ENCODE results near the gene BCS1L. TPM values are rescaled to one million over a fixed set of nuclear protein-coding genes. Genes with fewer than 3 reads are reported as not detected.

BCS1L gene
- total and polyA plus RNA-seq, 2 of the 8 experiments (the other 6 are each of a cell fraction or from before 2014, with no cell fraction given), result 23.7 to 37.1 TPM

DNA sequence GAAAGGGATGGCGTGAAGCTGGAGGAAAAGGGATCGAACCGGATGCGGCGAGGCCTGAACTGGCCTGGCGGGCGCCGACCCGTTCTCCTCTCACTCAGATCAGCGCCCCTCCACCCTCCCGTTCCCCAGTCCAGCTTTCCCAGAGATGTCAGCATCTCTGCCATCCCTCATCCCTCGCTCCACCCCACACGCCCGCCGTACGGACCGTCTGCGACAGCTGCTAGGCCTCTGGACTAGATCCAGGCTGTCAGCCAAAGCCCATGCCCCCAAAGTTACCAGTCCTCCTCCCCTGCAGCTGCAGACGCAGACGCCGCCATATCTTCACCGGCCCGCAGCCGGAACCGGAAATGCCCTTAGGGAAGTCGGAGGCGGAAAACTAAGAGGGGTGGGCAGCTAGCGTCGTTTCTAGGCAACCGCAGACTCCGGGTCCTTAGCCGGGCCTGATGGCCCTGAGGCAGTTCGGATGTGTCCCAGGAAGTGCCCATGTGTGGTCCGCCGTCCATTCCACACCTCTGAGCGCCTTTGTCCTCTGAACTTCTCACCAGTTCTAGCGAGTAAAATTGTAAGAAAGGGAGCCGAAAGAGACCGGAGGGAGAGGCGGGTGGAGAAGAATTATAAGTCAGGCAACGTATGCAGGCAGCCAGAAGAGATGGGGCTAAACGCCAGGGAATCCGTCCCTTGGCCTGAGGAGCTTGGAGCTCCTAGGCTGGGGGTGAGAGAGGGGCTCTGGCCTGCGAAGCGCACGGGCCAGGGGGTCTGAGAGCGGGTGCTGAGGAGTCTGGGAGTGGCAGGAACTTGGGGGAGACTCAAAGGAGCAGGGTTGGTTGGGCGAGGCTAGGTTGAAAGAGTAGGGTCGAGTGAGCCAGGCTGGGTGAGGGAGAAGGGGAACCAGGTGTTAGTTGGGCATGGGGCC is 12.4 kb downstream of the BCS1L start, which contains the start of the genes RNF25 and STK36 (continued):
- TF ChIP-seq, protein P1, sequence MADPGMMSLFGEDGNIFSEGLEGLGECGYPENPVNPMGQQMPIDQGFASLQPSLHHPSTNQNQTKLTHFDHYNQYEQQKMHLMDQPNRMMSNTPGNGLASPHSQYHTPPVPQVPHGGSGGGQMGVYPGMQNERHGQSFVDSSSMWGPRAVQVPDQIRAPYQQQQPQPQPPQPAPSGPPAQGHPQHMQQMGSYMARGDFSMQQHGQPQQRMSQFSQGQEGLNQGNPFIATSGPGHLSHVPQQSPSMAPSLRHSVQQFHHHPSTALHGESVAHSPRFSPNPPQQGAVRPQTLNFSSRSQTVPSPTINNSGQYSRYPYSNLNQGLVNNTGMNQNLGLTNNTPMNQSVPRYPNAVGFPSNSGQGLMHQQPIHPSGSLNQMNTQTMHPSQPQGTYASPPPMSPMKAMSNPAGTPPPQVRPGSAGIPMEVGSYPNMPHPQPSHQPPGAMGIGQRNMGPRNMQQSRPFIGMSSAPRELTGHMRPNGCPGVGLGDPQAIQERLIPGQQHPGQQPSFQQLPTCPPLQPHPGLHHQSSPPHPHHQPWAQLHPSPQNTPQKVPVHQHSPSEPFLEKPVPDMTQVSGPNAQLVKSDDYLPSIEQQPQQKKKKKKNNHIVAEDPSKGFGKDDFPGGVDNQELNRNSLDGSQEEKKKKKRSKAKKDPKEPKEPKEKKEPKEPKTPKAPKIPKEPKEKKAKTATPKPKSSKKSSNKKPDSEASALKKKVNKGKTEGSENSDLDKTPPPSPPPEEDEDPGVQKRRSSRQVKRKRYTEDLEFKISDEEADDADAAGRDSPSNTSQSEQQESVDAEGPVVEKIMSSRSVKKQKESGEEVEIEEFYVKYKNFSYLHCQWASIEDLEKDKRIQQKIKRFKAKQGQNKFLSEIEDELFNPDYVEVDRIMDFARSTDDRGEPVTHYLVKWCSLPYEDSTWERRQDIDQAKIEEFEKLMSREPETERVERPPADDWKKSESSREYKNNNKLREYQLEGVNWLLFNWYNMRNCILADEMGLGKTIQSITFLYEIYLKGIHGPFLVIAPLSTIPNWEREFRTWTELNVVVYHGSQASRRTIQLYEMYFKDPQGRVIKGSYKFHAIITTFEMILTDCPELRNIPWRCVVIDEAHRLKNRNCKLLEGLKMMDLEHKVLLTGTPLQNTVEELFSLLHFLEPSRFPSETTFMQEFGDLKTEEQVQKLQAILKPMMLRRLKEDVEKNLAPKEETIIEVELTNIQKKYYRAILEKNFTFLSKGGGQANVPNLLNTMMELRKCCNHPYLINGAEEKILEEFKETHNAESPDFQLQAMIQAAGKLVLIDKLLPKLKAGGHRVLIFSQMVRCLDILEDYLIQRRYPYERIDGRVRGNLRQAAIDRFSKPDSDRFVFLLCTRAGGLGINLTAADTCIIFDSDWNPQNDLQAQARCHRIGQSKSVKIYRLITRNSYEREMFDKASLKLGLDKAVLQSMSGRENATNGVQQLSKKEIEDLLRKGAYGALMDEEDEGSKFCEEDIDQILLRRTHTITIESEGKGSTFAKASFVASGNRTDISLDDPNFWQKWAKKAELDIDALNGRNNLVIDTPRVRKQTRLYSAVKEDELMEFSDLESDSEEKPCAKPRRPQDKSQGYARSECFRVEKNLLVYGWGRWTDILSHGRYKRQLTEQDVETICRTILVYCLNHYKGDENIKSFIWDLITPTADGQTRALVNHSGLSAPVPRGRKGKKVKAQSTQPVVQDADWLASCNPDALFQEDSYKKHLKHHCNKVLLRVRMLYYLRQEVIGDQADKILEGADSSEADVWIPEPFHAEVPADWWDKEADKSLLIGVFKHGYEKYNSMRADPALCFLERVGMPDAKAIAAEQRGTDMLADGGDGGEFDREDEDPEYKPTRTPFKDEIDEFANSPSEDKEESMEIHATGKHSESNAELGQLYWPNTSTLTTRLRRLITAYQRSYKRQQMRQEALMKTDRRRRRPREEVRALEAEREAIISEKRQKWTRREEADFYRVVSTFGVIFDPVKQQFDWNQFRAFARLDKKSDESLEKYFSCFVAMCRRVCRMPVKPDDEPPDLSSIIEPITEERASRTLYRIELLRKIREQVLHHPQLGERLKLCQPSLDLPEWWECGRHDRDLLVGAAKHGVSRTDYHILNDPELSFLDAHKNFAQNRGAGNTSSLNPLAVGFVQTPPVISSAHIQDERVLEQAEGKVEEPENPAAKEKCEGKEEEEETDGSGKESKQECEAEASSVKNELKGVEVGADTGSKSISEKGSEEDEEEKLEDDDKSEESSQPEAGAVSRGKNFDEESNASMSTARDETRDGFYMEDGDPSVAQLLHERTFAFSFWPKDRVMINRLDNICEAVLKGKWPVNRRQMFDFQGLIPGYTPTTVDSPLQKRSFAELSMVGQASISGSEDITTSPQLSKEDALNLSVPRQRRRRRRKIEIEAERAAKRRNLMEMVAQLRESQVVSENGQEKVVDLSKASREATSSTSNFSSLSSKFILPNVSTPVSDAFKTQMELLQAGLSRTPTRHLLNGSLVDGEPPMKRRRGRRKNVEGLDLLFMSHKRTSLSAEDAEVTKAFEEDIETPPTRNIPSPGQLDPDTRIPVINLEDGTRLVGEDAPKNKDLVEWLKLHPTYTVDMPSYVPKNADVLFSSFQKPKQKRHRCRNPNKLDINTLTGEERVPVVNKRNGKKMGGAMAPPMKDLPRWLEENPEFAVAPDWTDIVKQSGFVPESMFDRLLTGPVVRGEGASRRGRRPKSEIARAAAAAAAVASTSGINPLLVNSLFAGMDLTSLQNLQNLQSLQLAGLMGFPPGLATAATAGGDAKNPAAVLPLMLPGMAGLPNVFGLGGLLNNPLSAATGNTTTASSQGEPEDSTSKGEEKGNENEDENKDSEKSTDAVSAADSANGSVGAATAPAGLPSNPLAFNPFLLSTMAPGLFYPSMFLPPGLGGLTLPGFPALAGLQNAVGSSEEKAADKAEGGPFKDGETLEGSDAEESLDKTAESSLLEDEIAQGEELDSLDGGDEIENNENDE (IDR thresholded peaks at IDR 0.05; ENCODE audit: insufficient replicate concordance, low read length), result no peak
- peak; percentile 41 for TF ChIP-seq POLR2AphosphoS5 (IDR thresholded peaks at IDR 0.05; ENCODE audit: low read depth, low read length)
- peak; percentile 92 for TF ChIP-seq SAP30 (IDR thresholded peaks at IDR 0.05; ENCODE audit: insufficient read depth, insufficient replicate concordance, low read length)
- no peak for TF ChIP-seq POU5F1 (IDR thresholded peaks at IDR 0.05; ENCODE audit: low read depth, low read length)
- no peak for TF ChIP-seq EP300 (IDR thresholded peaks at IDR 0.05; ENCODE audit: borderline replicate concordance in 1 of 2, low read depth in 2 of 2, low read length in 2 of 2)
- no peak for TF ChIP-seq CBX5 (IDR thresholded peaks at IDR 0.05; ENCODE audit: low read depth, low read length)
- TF ChIP-seq CREB1 (IDR thresholded peaks at IDR 0.05), result 0 out of 2 replicates have a peak, but pooled peaks have one; percentile 7
- TF ChIP-seq ASH2L (IDR thresholded peaks at IDR 0.05; ENCODE audit: low read length), result peak; percentile 74
- peak; percentile 87 for TF ChIP-seq PHF8 (conservative IDR thresholded peaks at IDR 0.05; ENCODE audit: low read depth, low read length)
